GM18868 (cell line): ENCODE data around the gene SLC37A1.

Experiments
- ATAC-seq: cut with Tn5 transposase; IDR thresholded peaks from one replicate; pipeline ENCODE4 v1.9.1; 2021; ENCODE audit warnings: mild to moderate bottlenecking, moderate library complexity; ENCODE audit not compliant: unreplicated experiment

The SLC37A1 gene

DNA sequence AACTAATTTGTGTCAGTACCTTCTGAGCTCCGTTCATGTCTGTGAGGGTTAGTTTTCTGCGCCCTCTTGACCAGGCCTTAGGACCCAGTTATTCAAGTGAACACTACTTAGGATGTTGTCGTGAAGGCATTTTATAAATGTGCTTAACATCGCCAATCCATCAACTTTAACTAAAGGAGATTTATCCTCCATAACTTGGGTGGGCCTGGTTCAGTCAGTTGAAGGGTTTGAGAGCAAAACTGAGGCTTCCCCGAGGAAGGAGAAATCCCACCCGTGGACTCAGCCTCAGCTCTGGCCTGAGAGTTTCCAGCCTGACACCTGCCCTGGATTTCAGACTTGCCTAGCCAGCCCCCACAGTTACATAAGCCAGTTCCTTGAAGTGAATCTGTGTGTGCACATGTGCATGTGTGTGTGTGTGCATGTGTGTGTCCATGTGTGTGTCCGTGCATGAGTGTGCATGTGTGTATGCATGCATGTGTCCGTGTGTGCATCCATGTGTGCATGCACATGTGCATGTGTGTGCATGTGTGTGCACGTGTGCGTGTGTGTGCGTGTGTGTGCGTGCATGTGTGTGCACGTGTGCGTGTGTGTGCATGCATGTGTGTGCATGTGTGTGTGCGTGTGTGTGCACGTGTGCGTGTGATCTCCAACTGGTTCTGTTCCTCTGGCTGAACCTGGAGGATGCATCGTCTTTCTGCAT, 77.7 kb downstream of the SLC37A1 start:
- no peak for ATAC-seq

DNA sequence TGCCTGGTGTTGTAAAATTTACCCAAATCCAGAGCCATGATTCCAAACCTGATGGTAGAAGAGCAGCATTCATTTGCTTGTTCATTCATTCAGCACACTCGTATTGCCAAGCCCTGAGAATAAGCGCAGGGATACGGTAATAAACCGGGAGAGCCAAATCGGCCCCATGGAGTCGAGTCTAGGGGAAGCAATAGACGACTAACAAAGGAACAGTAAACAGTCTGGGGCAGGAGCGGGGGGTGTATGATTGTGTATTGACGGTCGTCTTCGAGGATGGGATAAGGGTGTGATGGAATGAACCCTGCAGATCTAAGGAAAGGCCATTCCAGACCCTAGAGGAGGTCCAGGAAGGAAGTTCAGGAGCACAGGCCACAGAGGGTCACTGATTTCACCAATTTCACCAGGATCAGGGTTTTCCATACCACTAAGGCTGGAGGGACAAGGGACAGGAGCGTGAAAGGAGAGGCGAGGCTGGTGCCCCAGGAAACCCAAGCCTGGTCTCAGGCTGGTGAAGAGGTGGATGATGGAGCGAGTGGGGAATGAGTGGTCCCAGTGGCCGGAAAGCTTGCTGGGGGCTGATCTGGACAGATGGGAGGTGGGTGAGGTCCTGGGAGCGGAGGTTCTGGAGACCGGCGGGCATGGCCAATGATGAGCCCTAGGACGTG, 78.6 kb downstream of the SLC37A1 start:
- no peak for ATAC-seq

- peak; percentile 48 for ATAC-seq
These were observed 79.6 kb downstream of the SLC37A1 start for GRCh38 chr21:42593007-42593814.

- no peak for ATAC-seq
These were observed 81.1 kb downstream of the SLC37A1 start for GRCh38 chr21:42594616-42595282.

DNA sequence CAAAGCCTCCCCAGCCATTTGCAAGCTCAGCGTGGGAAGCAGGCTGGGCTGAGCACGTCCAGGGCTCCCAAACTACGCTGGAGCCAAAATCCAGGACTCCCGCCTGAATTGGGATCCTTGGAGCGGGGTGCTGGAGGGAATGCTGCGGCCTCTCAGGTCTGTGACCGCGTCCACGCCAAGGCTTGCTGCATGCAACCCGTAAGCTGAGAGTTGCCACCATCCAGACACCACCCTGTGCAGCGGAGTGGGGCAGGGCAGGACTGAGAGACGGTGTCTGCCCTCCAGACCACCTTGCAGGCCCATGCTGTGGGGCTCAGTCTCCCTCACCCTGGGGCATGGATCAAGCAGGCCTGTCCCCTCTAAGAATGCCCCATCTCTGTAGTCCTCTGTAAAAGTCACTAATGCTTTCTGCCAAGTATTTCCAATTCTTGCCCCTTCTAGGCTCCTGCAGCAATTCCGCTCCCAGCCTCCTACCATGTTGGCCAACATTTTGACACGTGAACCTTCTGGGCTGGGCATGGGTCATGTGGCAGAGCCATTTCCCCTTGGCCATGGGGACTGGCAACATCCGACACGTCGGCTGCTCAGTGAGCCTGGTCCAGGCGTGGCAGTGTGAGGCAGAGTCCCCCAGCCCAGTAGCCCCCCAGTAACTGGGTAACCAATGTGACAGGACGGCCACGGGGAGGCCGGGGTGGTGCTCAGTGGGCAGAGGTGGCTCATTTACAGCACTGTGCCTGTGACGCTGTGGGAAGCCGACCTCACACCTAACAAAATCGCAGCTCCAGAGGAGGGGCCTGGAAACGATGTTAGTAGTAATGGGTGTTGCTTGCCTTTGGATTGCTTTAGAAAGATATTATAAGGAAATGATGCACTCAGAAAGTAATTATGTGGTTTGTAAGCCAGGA, 81.9 kb downstream of the SLC37A1 start:
- ATAC-seq, result no peak

DNA sequence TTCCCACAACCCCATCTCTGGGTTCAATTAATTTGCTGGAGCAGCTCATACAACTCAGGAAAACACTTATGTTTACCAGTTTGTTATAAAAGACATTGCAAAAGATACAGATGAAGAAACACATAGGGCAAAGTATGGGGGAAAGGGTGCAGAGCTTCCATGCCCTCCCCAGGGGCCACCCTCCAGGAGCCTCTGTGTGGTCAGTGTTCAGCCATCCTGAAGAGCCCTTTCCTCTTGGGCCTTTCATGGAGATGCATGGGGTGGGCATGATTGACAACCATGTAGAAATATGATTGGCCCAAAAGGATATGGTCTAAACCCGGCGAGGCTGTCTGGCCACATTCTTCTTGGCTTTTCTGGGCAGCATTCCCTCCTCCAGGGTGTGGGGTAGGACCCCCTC, 83.0 kb downstream of the SLC37A1 start:
- ATAC-seq, result no peak

- ATAC-seq, result no peak
These were observed 84.0 kb downstream of the SLC37A1 start for GRCh38 chr21:42597487-42598158.

DNA sequence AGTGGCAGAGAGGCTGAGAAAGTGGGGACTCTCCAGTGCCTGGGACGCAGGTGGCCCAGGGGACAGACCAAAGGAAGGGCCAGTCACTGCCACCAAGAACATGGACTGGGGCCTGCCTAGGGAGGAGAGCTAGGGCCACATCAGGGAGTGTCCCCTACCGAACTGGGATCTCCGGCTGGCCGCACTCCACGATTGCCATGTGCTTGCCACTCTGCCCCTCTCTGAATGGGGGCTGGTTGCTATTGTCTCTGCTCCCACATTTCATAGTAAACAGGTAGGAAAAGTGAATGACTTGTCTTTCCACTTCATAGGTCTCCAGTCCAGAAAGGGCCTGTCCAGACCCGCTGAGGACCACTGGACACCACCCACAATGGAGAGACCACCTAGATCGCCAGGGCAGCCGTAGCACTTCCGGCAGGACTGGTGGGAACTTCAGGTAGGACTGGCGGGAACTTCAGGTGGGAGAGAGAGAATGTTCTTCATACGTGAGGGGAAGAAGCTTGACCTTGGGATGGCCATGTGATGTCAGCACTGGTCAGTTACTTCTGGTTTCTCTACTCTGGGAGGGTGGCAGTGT, 84.6 kb downstream of the SLC37A1 start:
- ATAC-seq, result no peak

- ATAC-seq, result no peak
These were observed 85.8 kb downstream of the SLC37A1 start for GRCh38 chr21:42599486-42599885.

DNA sequence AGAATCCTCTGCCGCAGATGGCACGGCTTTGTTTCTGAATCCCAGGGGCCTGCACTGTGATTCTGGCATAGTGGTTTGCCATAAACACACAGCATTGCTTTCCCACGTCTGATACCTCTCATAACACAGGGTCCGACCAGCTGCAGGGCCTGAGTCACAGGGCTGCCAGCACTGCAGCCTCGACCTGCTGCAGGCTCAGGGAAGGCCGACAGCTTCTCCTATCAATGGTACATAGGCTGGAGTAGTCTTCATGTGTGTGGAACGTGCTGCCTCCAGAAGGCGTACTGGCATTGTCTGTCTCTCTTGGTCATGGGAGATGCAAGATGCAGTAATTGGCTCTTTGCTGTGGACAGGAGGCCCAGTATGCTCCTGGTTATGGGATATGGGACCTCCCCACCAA, 86.3 kb downstream of the SLC37A1 start:
- no peak for ATAC-seq

- ATAC-seq, result no peak
These were observed 88.0 kb downstream of the SLC37A1 start for GRCh38 chr21:42601656-42602055.

- ATAC-seq, result no peak
These were observed 93.5 kb downstream of the SLC37A1 start for GRCh38 chr21:42607102-42607501.

GRCh38 chr21:42607525-42608102, 94.0 kb downstream of the SLC37A1 start:
- no peak for ATAC-seq

GRCh38 chr21:42608446-42608845, 94.8 kb downstream of the SLC37A1 start:
- ATAC-seq, result no peak

DNA sequence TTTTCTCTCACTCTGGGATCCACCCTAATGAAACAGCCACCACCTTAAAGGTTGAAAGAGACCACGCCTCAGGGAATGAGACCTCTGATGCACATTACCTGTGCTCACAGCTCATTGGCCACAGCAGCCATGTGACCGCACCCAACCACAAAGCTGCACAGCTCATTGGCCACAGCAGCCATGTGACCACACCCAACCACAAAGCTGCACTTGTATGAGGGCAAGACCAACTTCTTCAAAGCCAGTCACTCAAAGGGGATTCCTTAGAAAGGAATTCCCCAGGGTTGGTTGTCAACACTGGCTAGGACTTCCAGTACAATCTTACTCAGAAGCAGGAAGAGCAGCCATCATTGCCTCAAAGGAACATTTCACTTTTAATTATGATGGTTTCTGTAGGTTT, 96.2 kb downstream of the SLC37A1 start:
- ATAC-seq, result peak; percentile 64

GRCh38 chr21:42611852-42612251, 98.2 kb downstream of the SLC37A1 start:
- ATAC-seq, result no peak

DNA sequence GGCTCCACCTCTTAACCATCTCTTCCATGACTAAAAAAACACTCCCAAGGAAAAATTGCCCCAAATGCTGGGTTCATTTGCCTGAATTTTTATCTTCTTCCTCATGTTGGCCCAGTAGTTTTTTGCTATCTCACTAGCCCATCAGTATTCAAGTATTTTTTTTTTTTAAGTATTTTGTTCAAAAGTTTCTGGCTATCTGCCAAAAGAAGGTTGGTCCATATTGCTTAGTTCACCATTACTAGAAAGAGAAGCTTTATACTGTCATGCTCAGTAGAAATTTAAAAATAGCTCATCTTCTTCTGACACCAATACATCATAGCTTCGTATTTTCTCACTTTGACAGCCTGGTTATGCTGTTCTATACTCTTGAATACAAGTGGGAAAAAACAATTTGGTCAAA, 98.7 kb downstream of the SLC37A1 start:
- ATAC-seq, result no peak

- ATAC-seq, result no peak
These were observed 100.1 kb downstream of the SLC37A1 start for GRCh38 chr21:42613756-42614155.

GRCh38 chr21:42614396-42614795, 100.7 kb downstream of the SLC37A1 start:
- no peak for ATAC-seq
